Measurements from ENCODE around the gene SGPP2. TPM values are rescaled to one million over a fixed set of nuclear protein-coding genes. Genes with fewer than 3 reads are reported as not detected.

SGPP2 gene
- total RNA-seq, 2 experiments from 2014 or later = 1.7 TPM

GRCh38 chr2:222504191-222504590 lies 79.8 kb downstream of the SGPP2 start:
- intact Hi-C loops (cut with DNase I, micrococcal nuclease) = no loop called here
- no peak overlapping the region for H3K27ac ChIP-seq (ENCODE audit: low read depth in 1 of 2, low read length in 2 of 2)
- CTCF ChIA-PET = no interaction called here

GRCh38 chr2:222504719-222505118 lies 80.4 kb downstream of the SGPP2 start:
- no peak overlapping the region for H3K27ac Mint-ChIP-seq
- POLR2A ChIA-PET = interaction anchor here (1.1 kb wide), 1 partner anchor 32 kb away, joined by 4 read pairs; no protein-coding TSS in a partner anchor
- Histone ChIP-seq H3K9me3 (ENCODE audit: control insufficient read depth in 1 of 2, insufficient read depth in 1 of 2, low read length in 2 of 2) (no peaks in the 10 kb centered on the region), H3K27me3 (ENCODE audit: control insufficient read depth in 1 of 2, insufficient read depth in 2 of 2, low read length in 2 of 2) (no peaks in the 10 kb centered on the region), H3K36me3 (ENCODE audit: insufficient read depth, low read length) (no peaks in the 10 kb centered on the region), H3K4me3 (ENCODE audit: low read length) (no peak overlapping the region), H3K27ac (ENCODE audit: low read depth in 1 of 2, low read length in 2 of 2) (no peak overlapping the region), H3K4me1 (ENCODE audit: insufficient read depth, low read length) (no peaks in the 10 kb centered on the region)
- TF ChIP-seq CTCF (IDR thresholded peaks at IDR 0.05) = no peak
- H3K4me1 Mint-ChIP-seq (ENCODE audit: low read depth) = no peaks in the 10 kb centered on the region
- ATAC-seq (ENCODE audit: poor library complexity) (no peak), DNase-seq (peak in 1 of 14 experiments; percentile 8)
- H3K36me3 Mint-ChIP-seq (ENCODE audit: low read depth) = no peaks in the 10 kb centered on the region
- H3K4me3 Mint-ChIP-seq = no peak overlapping the region
- no peaks in the 10 kb centered on the region for H3K27me3 Mint-ChIP-seq
- H3K9me3 Mint-ChIP-seq = peaks cover 2% of the 10 kb centered on the region
- CTCF ChIA-PET = no interaction called here
- intact Hi-C loops (cut with DNase I, micrococcal nuclease) = no loop called here

More at GRCh38 chr2:222504191-222504590, 79.8 kb downstream of the SGPP2 start:
- no peaks in the 10 kb centered on the region for H3K4me1 Mint-ChIP-seq (ENCODE audit: low read depth)
- Histone ChIP-seq H3K4me3 (ENCODE audit: low read length) (no peak overlapping the region), H3K4me1 (ENCODE audit: insufficient read depth, low read length) (no peaks in the 10 kb centered on the region), H3K9me3 (ENCODE audit: control insufficient read depth in 1 of 2, insufficient read depth in 1 of 2, low read length in 2 of 2) (no peaks in the 10 kb centered on the region), H3K36me3 (ENCODE audit: insufficient read depth, low read length) (no peaks in the 10 kb centered on the region), H3K27me3 (ENCODE audit: control insufficient read depth in 1 of 2, insufficient read depth in 2 of 2, low read length in 2 of 2) (no peaks in the 10 kb centered on the region)
- peaks cover 2% of the 10 kb centered on the region for H3K9me3 Mint-ChIP-seq
- no peak overlapping the region for H3K27ac Mint-ChIP-seq
- POLR2A ChIA-PET = interaction anchor here (1.1 kb wide), 1 partner anchor 32 kb away, joined by 4 read pairs; no protein-coding TSS in a partner anchor
- no peaks in the 10 kb centered on the region for H3K27me3 Mint-ChIP-seq
- no peaks in the 10 kb centered on the region for H3K36me3 Mint-ChIP-seq (ENCODE audit: low read depth)
- DNase-seq (no peak), ATAC-seq (ENCODE audit: poor library complexity) (no peak)
- TF ChIP-seq CTCF (IDR thresholded peaks at IDR 0.05) = no peak
- no peak overlapping the region for H3K4me3 Mint-ChIP-seq

- no peaks in the 10 kb centered on the region for H3K4me1 ChIP-seq (ENCODE audit: insufficient read depth, low read length)
- H3K4me3 Mint-ChIP-seq = no peak overlapping the region
- no peaks in the 10 kb centered on the region for H3K36me3 Mint-ChIP-seq (ENCODE audit: low read depth)
- POLR2A ChIA-PET = no interaction called here
- no peak overlapping the region for H3K27ac ChIP-seq (ENCODE audit: low read depth in 1 of 2, low read length in 2 of 2)
- H3K4me1 Mint-ChIP-seq (ENCODE audit: low read depth) = no peaks in the 10 kb centered on the region
- no peak overlapping the region for H3K27ac Mint-ChIP-seq
- H3K4me3 ChIP-seq (ENCODE audit: low read length) = no peak overlapping the region
- H3K9me3 Mint-ChIP-seq = no peaks in the 10 kb centered on the region
- H3K36me3 ChIP-seq (ENCODE audit: insufficient read depth, low read length) = no peaks in the 10 kb centered on the region
- no peaks in the 10 kb centered on the region for H3K9me3 ChIP-seq (ENCODE audit: control insufficient read depth in 1 of 2, insufficient read depth in 1 of 2, low read length in 2 of 2)
- H3K27me3 Mint-ChIP-seq = no peaks in the 10 kb centered on the region
- H3K27me3 ChIP-seq (ENCODE audit: control insufficient read depth in 1 of 2, insufficient read depth in 2 of 2, low read length in 2 of 2) = no peaks in the 10 kb centered on the region
- no peak for ATAC-seq (ENCODE audit: poor library complexity)
- CTCF ChIA-PET = no interaction called here
- no peak for TF ChIP-seq CTCF (IDR thresholded peaks at IDR 0.05)
- intact Hi-C loops (cut with DNase I, micrococcal nuclease) = no loop called here
- DNase-seq = no peak
Observed at GRCh38 chr2:222506230-222506935, 82.0 kb downstream of the SGPP2 start.
